HEK293 (cell line): ENCODE data around the gene MYLK2.

Source experiments
- CTCF ChIP-seq: fragments of 450-650 bp; formaldehyde crosslinking; IDR thresholded peaks from 2 replicates; pipeline ENCODE4 v1.5.1; 2016; ENCODE audit warnings: missing biosample characterization, missing genetic modification characterization
- PRDM4 ChIP-seq: fragments of 450-650 bp; formaldehyde crosslinking; IDR thresholded peaks from 2 replicates; pipeline ENCODE4 v1.5.1; 2017; ENCODE audit warnings: missing biosample characterization, missing genetic modification characterization

GRCh38 chr20:31827059-31827458, 7.9 kb downstream of the MYLK2 start:
- TF ChIP-seq CTCF (tag by site-specific recombination) (no peak), PRDM4 (tag by site-specific recombination) (no peak)
